Neural cell (in vitro differentiated cells): ENCODE data around the gene UBD.

Experiments used
- EP300 ChIP-seq: fragments of 450-650 bp; conservative IDR thresholded peaks from 2 replicates; pipeline ENCODE4 v1.6.1; 2014; ENCODE audit warnings: antibody characterized with exemption, mild to moderate bottlenecking, moderate library complexity; ENCODE audit not compliant: poor library complexity, severe bottlenecking
- EZH2 ChIP-seq: fragments of 200-600, 300-800 bp; shearing (Covaris generic), sonication (generic); IDR thresholded peaks from 2 replicates; pipeline ENCODE4 v1.6.1; 2014; ENCODE audit warnings: antibody characterized with exemption, low read length, borderline replicate concordance, mild to moderate bottlenecking; ENCODE audit not compliant: insufficient read depth, poor library complexity, severe bottlenecking
- POLR2AphosphoS5 ChIP-seq: IDR thresholded peaks from 2 replicates; pipeline ENCODE4 v1.6.1; 2012
- TF ChIP-seq, protein P1 (sequence below): fragments of 450-650 bp; IDR thresholded peaks from 2 replicates; pipeline ENCODE4 v1.5.1; 2014; ENCODE audit warnings: antibody characterized with exemption, mild to moderate bottlenecking, moderate library complexity; ENCODE audit not compliant: poor library complexity, severe bottlenecking

DNA sequence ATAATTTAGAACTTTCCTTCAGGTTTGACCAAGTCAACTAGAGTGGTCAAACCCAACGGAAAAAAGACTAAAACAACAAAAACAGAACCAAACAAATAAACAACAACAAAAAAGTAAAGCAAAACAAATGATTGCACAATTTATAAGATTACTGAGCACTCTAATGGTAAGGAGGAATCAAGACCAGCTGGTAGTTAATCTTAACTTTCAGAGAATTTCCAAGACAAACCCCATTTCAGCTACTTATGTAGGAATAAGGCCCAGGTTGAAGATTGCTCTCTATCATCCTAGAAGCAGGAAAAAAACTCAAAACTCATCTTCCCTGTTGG, 34.3 kb downstream of the UBD start:
- TF ChIP-seq, protein P1, sequence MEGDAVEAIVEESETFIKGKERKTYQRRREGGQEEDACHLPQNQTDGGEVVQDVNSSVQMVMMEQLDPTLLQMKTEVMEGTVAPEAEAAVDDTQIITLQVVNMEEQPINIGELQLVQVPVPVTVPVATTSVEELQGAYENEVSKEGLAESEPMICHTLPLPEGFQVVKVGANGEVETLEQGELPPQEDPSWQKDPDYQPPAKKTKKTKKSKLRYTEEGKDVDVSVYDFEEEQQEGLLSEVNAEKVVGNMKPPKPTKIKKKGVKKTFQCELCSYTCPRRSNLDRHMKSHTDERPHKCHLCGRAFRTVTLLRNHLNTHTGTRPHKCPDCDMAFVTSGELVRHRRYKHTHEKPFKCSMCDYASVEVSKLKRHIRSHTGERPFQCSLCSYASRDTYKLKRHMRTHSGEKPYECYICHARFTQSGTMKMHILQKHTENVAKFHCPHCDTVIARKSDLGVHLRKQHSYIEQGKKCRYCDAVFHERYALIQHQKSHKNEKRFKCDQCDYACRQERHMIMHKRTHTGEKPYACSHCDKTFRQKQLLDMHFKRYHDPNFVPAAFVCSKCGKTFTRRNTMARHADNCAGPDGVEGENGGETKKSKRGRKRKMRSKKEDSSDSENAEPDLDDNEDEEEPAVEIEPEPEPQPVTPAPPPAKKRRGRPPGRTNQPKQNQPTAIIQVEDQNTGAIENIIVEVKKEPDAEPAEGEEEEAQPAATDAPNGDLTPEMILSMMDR, result no peak
- TF ChIP-seq EZH2 (no peak), EP300 (no peak), POLR2AphosphoS5 (no peak)
